Erythroblast (primary cell): Measurements from ENCODE around the gene VPS25.
A peak's percentile ranks its signal among the peaks of the same experiment; 100 is the strongest.

Source experiments
- DNase-seq, 2 experiments: peaks; one replicate each; lab custom pipeline; 2025; lab: John Stamatoyannopoulos, UW
- GATA1 ChIP-seq: IDR thresholded peaks from 2 replicates; pipeline ENCODE4 v1.6.1; 2011; ENCODE audit warnings: low read depth, mild to moderate bottlenecking, control low read depth, low read length, moderate library complexity
- POLR2A ChIP-seq: IDR thresholded peaks from 2 replicates; pipeline ENCODE4 v1.6.1; 2011; ENCODE audit warnings: mild to moderate bottlenecking, low read length

Gene VPS25

GRCh38 chr17:42795465-42795864 lies 22.2 kb downstream of the VPS25 start:
- no peak for TF ChIP-seq GATA1
- TF ChIP-seq POLR2A = no peak
- DNase-seq = no peak

GRCh38 chr17:42796066-42796758 lies 23.0 kb downstream of the VPS25 start:
- TF ChIP-seq GATA1 (no peak), POLR2A (no peak)

GRCh38 chr17:42797067-42798007 lies 24.1 kb downstream of the VPS25 start:
- peak in 1 of 2 experiments; percentile 21 for DNase-seq
- TF ChIP-seq GATA1 (no peak), POLR2A (no peak)

More at GRCh38 chr17:42796066-42796758, 23.0 kb downstream of the VPS25 start:
- DNase-seq = no peak

GRCh38 chr17:42798011-42798382 lies 24.7 kb downstream of the VPS25 start:
- TF ChIP-seq POLR2A (no peak), GATA1 (no peak)
- DNase-seq = no peak

GRCh38 chr17:42798383-42799380 lies 25.4 kb downstream of the VPS25 start, which contains the start of the genes CNTD1 and COA3:
CNTD1 (plus strand) TSS chr17:42798861; CDS start chr17:42799068, 207 bp downstream.
COA3 (minus strand) TSS chr17:42798704; CDS start chr17:42798681, 23 bp downstream.
- TF ChIP-seq POLR2A (peak; percentile 45), GATA1 (no peak)
- peak; percentile 85 to 88 for DNase-seq

- no peak for DNase-seq
- TF ChIP-seq POLR2A = no peak
- no peak for TF ChIP-seq GATA1
Observed at GRCh38 chr17:42803074-42803883, 30.0 kb downstream of the VPS25 start.

- no peak for DNase-seq
- TF ChIP-seq POLR2A (no peak), GATA1 (no peak)
Observed at GRCh38 chr17:42804918-42805367, 31.7 kb downstream of the VPS25 start.

- DNase-seq = no peak
- no peak for TF ChIP-seq POLR2A
- no peak for TF ChIP-seq GATA1
Observed at GRCh38 chr17:42806249-42806648, 33.0 kb downstream of the VPS25 start.

- no peak for DNase-seq
- TF ChIP-seq GATA1 (no peak), POLR2A (no peak)
Observed at GRCh38 chr17:42809250-42809649, 36.0 kb downstream of the VPS25 start.

GRCh38 chr17:42814633-42815399 lies 41.6 kb downstream of the VPS25 start:
- DNase-seq = no peak
- TF ChIP-seq GATA1 = no peak
- no peak for TF ChIP-seq POLR2A

GRCh38 chr17:42817866-42818265 lies 44.6 kb downstream of the VPS25 start:
- no peak for DNase-seq
- no peak for TF ChIP-seq POLR2A
- TF ChIP-seq GATA1 = no peak
